HG03432 (cell line): ENCODE measurements around the gene YBX1.
"Not testable (repeated sequence)": the region's sequence is repeated elsewhere in the genome, so short reads cannot be mapped to it uniquely, and the experiment has no call there.

Experiments
- ATAC-seq: cut with Tn5 transposase; IDR thresholded peaks from one replicate; pipeline ENCODE4 v1.9.1; 2021; ENCODE audit warnings: mild to moderate bottlenecking, moderate library complexity; ENCODE audit not compliant: unreplicated experiment

The YBX1 gene

DNA sequence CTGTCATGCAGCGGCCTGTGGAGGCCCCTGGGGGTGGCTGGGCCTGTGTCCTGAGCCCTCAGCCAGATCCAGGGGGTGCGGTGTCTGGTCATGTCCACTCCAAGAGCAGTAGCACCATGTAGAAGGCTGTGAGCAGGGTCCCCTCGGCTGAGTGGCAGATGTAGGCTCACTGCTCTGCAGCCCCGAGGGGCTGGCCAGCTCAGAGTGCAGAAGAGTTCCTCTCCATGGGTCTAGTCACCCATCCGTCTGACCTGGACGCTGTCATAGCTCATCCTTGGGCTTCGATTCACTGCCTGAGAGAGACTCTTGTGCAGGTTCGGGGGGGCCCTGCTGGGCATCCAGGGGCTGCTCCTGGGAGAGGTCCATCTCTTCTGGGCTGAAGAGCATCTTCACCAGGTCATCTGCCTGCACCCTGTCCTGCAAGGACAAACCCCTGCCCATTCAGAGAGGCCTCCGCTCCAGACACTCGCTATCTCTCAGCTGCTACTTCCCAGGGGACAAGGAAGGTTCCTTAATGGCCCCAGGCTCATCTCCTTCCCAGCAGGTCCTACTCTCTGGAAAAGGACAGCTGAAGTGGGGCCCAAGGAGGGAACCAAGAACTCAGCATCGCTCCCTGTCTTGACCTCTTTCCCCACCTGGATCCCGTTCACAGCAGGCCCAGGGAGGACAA lies 64.4 kb downstream of the YBX1 start:
- no peak for ATAC-seq

DNA sequence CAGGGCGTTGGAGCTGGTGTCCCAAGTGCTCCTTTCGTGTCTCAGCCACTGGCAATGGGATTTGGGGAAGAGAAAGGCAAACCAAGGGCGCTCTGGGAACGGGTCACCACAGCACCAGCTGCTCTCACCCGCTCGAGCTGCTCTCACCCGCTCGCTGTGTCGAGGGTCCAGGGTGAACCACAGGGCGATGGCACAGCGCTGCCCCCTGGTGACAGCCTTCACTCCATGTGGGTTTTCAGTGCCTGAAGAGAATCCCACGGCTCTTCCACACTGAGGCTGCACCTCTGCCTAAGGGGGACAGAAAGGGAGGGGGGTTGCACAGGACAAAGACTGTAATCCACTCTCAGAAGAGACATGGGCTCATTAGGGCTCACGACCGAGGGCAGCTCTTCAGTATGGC lies 64.9 kb downstream of the YBX1 start:
- no peak for ATAC-seq

GRCh38 chr1:42748021-42748420 lies 65.8 kb downstream of the YBX1 start:
- no peak for ATAC-seq

- no peak for ATAC-seq
Observed at GRCh38 chr1:42748461-42749410, 66.5 kb downstream of the YBX1 start.

DNA sequence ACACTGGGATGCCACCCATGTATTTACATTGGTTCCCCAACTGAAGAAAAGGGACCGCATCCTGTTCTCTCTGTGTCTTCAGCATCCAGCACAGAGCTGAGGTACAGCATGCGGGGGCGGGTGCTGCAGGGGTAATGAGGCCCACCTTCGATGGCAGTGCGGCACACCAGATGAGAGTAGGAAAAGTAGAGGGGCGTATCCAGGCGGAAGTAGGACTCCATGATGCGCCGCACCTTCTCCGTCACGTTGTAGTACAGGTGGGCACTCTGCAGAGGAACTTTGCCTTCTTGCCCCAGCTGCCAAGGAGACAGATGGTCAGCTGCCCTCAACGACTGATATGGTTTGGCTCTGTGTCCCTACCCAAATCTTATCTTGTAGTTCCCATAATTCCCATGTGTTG lies 67.8 kb downstream of the YBX1 start:
- no peak for ATAC-seq

- ATAC-seq: not testable (repeated sequence)
Observed at GRCh38 chr1:42751511-42752070, 69.4 kb downstream of the YBX1 start.

DNA sequence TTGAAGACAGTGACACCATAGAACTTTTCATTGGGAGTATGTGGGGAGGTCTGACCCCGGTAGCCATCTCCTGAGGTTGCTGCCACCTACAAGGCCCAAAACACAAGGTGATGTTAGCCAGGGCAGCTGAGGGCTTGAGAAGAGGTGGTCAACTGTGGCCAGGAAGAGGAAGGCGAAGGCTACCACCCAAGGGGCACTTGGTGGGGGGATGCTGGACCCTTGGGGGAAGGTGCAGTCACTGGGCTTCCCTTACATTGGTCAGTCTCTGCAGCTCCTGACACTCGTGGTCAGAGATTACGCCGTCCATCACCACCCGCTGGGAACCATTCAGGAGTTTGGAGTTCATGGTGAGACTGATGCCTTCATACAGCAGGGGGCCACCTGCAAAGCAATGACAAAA lies 70.1 kb downstream of the YBX1 start:
- no peak for ATAC-seq

DNA sequence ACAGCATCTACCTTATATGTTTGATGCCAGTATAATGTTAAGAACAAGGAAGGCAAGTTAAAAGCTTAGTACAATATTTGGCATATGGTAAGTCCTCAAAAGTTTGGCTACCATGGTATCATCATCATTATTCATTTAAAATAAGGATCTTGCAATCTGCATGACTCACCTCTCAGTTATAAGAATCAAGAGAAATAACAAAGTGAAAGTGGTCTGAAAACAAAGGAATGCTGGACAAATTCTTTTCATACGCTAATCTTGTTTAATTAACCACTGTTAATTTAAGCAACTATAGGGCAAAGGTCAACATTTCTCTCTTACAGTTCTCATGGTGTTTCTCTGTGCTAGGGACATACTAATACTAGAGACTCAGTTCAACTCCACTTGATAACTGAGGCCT lies 70.9 kb downstream of the YBX1 start:
- ATAC-seq: no peak
